ENCODE data around the gene SLC44A2.
"Not testable (repeated sequence)": the region's sequence is repeated elsewhere in the genome, so short reads cannot be mapped to it uniquely, and the experiment has no call there.

Gene SLC44A2

DNA sequence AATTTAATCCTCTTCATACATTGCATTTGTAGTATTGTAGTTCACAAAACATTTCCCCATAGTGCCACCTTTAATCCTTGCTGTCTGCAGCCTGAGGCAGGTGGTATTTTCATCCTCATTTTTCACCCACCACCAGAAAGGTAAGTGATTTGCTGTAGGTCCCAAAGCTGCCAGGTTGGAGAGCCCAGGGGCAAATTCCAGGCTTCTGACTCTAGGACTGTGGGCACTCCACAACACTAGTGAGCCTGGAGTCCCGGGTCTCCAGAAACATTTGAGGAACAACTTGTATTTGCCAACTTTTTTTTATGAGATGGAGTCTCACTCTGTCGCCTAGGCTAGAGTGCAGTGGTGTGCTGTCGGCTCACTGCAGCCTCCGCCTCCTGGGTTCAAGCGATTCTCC is 35.0 kb downstream of the SLC44A2 start:
- H3K4me3 ChIP-seq (ENCODE audit: low read depth, low read length) = no peak overlapping the region
- TF ChIP-seq CTCF (IDR thresholded peaks at IDR 0.05; ENCODE audit: low read depth, low read length) = no peak

DNA sequence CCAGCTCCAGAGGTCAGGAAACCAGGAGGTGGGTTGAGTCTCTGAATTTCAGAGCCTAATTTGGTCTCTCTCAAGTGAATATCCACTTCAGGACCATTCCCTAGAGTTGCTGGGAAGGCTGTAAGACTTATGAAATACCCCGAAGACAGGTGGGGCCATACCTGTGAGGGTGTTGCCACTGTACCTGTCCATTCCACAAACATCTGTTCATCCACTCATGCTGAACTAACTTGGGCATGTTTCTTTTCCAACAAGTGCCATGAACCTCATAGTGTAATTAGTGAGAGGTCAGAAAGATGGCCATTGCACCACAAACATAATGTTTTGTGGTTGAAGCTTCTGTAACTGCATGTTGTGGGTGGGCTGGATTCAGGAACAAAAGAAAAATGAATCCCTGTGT is 36.6 kb downstream of the SLC44A2 start:
- TF ChIP-seq CTCF (IDR thresholded peaks at IDR 0.05; ENCODE audit: low read depth, low read length) = no peak
- H3K4me3 ChIP-seq (ENCODE audit: low read depth, low read length) = no peak overlapping the region

DNA sequence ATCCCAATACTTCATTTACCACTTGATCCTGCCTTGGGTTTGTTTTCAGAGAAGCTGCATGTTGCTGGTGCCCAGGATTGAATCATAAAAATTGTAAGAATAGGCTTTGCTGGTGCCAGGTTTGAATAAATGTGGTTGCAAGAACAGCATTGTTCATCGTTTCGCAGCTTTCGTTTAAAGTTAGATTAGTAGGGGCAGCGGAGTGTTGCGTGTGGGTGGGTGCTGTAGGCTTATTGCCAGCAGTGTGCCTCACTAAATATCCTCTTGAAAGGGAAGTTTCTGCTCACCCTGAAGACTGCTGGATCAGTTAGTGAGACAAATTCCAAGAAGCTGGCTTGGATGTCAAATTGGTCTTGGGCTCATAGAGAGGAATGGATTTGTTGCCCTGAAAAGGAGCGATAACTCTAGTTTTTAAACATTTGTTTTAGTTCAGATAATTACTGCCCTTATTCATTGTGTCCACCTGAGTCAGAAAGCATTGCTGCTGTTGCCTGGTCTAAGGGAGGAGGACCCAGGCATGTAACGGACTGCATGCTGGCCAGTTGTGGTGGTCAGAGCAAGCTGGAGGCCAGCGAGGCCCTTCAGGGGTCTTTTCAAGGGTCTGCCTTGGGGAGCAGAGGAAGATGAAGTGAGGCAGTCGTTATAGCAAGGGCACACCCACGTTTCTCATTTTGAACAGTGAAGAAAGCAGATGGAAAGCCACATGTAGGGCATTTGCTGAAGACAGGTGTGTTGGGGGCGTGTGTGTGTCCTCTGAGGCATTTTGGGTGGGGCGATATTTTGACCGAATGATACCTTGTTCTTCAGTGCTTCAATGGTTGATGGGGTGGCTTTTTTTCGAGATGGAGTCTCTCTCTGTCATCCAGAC is 37.3 kb downstream of the SLC44A2 start:
- H3K4me3 ChIP-seq (ENCODE audit: low read depth, low read length) = no peak overlapping the region
- TF ChIP-seq CTCF (IDR thresholded peaks at IDR 0.05; ENCODE audit: low read depth, low read length) = no peak

GRCh38 chr19:10663252-10663563 is 37.9 kb downstream of the SLC44A2 start:
- not testable (repeated sequence) for H3K4me3 ChIP-seq (ENCODE audit: low read depth, low read length)

- H3K4me3 ChIP-seq (ENCODE audit: low read depth, low read length) = no peak overlapping the region
- TF ChIP-seq CTCF (IDR thresholded peaks at IDR 0.05; ENCODE audit: low read depth, low read length) = no peak
These were observed 42.5 kb downstream of the SLC44A2 start for GRCh38 chr19:10667867-10668266.

- no peak overlapping the region for H3K4me3 ChIP-seq (ENCODE audit: low read depth, low read length)
- no peak for TF ChIP-seq CTCF (IDR thresholded peaks at IDR 0.05; ENCODE audit: low read depth, low read length)
These were observed 43.9 kb downstream of the SLC44A2 start for GRCh38 chr19:10669246-10669645.

- no peak overlapping the region for H3K4me3 ChIP-seq (ENCODE audit: low read depth, low read length)
- no peak for TF ChIP-seq CTCF (IDR thresholded peaks at IDR 0.05; ENCODE audit: low read depth, low read length)
These were observed 44.8 kb downstream of the SLC44A2 start for GRCh38 chr19:10670182-10670581.
